Germinal center (tissue), 1 donor: ENCODE results near the gene TBX18.

Experiments used
- DNase-seq: peaks from one replicate; pipeline ENCODE4 v3.0.0; 2012; ENCODE audit warnings: mixed read lengths, low spot score

The TBX18 gene

DNA sequence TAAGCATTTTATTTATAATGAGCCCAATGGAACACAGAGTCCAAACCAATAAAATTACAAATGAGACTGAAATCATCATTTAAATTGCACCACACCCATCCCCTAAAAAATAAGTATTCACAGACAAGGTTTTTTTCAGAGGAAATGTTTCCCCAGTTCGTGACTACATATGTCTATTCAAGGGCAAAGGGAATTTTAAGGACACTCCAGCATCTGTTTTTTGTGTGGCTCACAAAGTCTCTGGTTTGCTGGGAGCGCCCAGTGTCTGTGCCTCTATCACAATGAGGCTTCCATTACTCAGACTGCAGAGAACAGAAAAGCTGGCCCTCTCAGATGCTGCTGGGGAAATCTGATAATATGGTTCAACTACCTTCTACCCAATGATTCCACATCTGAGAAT is 16.0 kb downstream of the TBX18 start:
- DNase-seq = no peak

DNA sequence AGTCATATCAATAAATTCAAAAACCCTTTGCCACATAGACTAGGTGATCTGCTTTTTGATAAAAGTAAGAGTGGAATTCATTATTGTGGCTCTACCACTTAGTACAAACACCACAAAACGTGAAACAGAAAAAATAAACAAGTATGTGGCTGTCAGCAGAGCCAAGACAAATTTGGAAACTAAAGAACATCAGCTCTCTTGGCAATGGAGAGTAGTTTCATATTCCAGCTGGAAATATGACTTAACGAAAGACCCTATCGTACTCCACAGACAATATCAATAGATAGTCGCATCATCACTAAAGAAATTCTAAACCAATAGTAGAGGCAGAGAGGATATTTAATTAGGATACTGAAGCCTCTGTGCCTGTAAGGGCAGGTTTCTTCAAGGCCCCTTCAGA is 20.8 kb downstream of the TBX18 start:
- DNase-seq = no peak

DNA sequence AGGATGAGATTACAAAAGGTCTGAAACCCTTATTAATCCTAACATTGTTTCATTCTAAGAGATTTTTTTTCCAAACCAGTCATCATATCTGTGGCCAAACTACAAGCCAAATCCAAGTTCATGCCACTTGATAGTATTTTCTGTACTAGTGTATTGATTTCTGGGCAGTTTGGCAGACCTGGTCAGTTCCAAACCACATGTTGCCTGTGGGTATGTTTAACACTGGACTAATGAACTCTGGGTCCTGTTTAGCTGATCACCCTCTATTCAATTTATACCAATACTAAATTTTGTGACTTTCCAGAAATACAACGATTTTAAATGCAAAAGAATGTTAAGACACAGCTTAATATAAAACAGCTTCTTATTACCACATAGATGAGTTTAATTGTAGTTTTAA is 24.0 kb downstream of the TBX18 start:
- no peak for DNase-seq

DNA sequence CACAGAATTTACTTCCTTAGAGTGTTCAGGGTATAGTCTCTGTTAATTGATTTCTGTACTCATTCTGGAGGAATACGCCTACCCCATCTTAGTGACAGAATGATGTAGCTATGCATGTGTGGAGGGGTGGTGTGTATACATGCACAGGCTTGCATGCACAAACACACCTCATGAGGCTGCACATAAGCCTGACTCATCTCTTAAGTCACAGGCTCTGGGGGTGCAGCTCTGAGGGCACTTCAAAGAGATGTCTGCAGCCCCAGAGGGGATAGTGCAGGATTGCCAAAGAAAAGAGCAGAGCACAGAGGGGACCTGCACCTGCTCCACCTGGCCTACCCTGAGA is 24.6 kb downstream of the TBX18 start:
- DNase-seq = no peak

- DNase-seq = no peak
Observed at GRCh38 chr6:84738996-84739865, 25.2 kb downstream of the TBX18 start.

DNA sequence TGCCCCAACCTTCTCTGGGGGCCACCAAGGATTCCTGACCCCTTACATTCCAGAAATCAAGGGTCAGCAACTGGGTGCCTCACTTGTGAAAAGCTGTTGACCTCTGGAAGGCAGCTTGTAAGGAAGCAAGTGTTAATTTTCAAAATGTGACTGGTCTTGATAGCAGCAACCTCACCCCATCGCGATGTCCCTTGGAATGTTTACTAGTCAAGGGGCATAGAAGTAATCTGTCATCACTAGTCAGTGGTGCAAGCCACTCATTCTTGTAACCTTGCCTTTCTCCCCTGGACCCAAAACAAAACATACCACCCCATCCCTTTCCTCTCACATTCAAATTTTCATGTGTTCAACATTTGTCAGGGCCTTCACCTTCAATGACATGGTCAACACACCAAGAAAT is 30.5 kb downstream of the TBX18 start:
- no peak for DNase-seq

GRCh38 chr6:84731901-84732300 is 32.5 kb downstream of the TBX18 start:
- DNase-seq = no peak

GRCh38 chr6:84731401-84731800 is 33.0 kb downstream of the TBX18 start:
- DNase-seq = no peak

DNA sequence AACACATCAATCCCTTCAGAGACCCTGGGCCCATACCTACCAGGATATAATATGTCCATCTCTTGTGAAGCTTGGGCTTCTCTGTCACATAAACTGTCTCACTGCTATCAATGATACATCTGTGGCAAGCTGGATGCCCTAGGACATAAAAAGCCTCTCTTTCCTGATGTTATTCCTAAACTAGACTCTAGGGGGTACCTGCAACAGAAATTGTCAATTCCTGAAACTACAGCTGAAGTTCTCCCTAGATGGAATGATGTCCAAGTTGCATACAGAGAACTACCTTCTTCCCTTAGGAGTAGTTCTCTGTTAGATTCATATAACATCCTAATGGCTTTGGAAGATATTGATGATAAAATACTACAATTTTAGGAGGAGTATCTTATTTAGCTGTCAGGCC is 35.8 kb downstream of the TBX18 start:
- DNase-seq = no peak

- DNase-seq = no peak
Observed at GRCh38 chr6:84719152-84719551, 45.2 kb downstream of the TBX18 start.

- DNase-seq = no peak
Observed at GRCh38 chr6:84718038-84718955, 46.1 kb downstream of the TBX18 start.

- DNase-seq = no peak
Observed at GRCh38 chr6:84709121-84709520, 55.3 kb downstream of the TBX18 start.

GRCh38 chr6:84707171-84707570 is 57.2 kb downstream of the TBX18 start:
- DNase-seq = no peak

DNA sequence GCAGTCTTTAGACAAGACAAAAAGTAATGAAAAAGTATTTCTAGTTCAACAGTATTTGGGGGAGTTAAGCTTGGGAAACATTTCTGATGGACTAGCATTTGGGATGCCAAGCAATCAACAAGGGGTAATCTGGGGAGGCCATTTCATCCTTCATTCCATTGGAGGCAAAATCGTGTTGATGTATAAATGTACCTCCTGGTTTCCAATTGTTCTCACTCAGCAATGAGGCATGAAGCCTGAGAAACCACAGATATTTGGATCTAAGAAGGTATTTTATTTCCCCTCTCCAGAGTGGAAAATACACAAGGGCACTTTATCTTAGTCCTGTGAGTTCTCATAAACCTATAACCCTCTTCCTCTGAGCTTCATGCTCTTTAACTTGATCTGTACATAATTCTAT is 68.2 kb downstream of the TBX18 start:
- no peak for DNase-seq

DNA sequence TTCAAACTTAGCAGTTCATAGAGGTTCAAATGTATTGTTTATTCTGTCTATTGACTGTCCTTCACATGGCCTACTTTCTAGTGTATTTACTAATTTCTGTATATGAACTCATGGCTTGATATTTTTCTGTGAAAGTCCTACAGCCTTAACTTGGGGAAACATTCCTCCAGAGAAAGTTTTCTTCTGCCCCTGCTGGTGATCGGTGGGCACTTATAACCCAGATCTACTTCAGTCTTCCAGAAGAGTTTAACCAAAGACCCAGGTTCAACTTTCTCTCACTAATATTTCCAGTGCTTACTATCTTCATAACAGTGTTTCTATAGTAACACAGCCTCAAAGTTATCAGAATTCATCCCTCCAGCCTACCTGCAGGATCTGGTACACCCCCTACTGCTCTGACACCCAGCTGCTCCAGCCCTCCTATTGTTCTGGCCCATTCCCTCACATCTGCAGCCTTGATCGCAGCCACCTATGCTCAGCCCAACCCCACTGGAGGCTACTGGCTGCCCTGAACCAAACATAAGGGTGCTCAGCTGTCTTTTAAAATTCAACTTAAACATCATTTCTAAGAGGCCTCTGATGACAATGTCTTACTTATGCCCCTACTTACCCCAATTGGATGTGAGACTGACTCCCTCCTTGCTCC is 72.3 kb downstream of the TBX18 start:
- no peak for DNase-seq

- no peak for DNase-seq
Observed at GRCh38 chr6:84688141-84688873, 76.1 kb downstream of the TBX18 start.

DNA sequence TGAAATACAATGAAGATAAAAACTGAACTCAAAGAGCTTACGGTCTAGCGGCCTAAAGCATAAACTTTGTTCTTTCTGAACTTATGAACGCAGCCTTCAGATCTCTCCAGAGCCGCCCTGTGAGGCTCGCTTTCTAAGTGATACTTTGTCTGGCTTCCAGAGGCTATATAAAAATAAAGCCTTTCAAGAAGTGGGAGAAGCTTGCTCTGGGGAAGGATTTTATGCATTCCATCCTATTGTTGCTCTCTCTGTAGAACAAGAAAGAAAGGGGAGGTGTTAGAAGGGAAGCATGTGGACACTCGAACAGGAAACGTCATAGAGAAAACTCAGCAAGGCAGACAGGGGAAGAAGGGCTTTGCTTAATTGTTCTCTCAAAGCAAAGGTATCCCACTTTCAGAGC is 77.0 kb downstream of the TBX18 start:
- DNase-seq = no peak

DNA sequence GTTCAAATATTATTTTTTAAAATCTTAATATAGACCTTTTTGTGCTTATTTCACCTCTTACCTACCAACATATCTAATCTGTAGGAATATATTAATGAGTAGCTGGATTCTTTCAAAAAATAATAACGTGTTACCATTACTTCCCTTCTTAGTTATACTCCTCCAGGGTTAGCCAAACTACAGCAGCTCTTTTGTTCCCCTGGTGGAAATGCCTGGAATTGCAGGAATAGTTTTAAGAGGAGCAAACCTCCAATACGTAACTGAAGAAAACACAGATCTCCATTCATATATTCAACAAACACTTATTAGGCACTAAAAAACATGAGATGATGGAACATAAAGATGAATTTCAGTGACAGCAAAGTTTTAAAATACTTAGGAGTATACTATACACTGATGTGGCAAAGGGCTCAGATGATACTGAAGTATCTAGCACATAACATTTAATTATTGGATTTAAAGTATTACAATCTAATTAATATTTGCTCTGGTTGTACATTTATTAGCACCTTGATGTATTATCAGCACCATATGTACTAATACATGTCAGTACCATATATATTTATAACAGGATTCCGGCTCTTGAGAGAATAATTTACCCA is 78.3 kb downstream of the TBX18 start:
- DNase-seq = peak; percentile 5

- no peak for DNase-seq
Observed at GRCh38 chr6:84681693-84682326, 82.6 kb downstream of the TBX18 start.

- DNase-seq = no peak
Observed at GRCh38 chr6:84675651-84676050, 88.7 kb downstream of the TBX18 start.

DNA sequence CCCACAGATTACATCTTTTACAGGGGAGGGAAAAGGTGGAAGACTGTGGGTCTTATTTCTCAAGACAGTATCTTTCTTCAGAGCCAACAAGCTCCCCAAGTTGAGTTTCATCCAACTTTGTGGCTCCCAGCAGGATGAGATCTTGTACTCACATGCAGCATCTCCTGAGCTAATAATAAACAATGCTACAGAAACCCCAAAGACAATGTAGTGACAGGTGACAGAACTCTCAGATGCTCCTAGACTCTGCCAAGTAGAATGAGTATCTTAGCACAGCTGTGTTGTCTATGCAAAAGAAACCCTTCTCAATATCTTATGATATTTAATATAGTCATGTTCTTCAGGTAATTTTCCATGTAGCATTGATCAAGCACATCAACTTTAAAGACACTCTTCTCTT is 90.0 kb downstream of the TBX18 start:
- no peak for DNase-seq
